Activated CD4-positive, alpha-beta T cell treated with anti-CD3 and anti-CD28 coated beads for 1 hour (primary cell): ENCODE data around the gene ATG7.
"Not testable (repeated sequence)": the region's sequence is repeated elsewhere in the genome, so short reads cannot be mapped to it uniquely, and the experiment has no call there.

Experiments
- DNase-seq: peaks from one replicate; pipeline ENCODE4 v3.0.0-alpha.2; 2020

The ATG7 gene

DNA sequence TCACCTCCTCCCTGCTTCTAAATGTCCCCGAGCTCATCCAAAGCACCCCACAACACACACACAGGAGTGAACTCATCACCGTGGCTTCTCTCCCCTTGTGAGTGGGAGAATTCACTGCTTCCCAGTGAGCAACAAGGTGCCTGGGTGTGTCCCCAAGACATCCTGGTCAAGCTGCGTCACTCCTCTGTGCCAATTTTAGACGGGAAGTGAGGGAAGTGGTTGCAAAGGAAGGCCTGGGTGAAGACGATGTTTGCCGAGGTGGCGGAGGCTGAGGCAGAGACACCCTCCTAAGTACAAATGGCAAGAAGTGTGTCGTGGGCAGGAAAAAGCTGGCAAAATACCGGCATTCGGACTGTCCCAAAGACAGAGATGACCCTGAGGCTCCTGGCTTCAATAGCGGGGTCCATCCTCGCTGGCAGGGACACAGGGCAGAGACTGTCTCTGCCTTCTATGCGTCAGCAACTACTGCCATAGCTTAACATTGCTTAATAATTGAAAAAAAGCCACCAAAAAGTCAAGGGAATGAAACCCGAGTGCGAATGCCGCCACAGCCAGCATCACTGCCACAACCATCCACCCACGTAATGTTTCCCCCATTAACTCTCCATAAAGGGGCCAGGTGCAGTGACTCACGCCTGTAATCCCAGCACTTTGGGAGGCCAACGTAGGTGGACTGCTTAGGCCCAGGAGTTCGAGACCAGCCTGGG is 298.7 kb downstream of the ATG7 start:
- DNase-seq = no peak

DNA sequence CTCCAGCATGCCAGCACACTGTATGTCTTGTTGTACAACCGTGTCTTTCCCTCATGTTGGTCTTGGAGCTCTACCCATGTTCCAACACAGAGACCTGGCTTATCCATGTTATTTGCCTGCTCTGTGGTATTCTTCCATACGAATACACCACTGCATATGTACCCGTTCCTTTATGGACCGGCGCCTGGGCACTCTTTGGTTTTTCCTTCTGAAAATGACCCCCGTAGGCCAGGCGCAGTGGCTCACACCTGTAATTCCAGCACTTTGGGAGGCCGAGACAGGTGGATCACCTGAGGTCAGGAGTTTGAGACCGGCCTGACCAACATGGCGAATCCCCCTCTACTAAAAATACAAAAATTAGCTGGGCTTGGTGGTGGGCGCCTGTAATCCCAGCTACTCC is 300.5 kb downstream of the ATG7 start:
- DNase-seq = not testable (repeated sequence)

DNA sequence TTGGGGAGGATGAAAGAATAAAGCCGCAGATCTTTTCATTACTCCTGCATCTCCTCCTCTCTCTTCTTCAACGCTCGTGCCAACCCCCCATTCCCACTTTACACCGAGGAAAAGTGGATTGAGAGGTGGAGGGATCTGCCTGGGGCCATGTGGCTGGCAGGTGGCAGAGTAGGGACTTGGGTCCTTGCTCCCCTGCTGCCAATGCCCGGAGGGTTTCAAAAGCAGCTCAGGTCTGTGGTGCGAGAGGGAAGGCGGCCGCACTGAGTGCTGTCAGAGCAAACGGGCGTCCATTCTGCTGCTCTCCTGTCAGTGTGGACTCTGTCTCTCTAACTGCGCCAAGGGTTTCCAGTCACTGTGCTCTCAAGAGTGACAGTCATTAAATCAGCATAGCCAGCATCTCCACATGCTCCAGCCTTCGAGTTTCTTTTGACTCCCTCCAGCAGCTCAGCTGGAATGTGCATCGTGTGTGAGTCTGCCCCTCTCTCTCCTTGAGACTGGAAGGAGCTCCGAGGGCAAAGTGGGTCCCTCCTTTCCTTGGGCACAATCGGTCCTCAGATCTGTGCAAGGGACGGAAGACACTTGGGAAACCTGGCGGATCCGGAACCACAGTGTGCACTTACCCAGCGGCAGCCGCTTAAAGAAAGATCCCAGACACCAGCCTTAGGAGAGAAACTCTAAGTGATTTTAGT is 302.9 kb downstream of the ATG7 start:
- no peak for DNase-seq

DNA sequence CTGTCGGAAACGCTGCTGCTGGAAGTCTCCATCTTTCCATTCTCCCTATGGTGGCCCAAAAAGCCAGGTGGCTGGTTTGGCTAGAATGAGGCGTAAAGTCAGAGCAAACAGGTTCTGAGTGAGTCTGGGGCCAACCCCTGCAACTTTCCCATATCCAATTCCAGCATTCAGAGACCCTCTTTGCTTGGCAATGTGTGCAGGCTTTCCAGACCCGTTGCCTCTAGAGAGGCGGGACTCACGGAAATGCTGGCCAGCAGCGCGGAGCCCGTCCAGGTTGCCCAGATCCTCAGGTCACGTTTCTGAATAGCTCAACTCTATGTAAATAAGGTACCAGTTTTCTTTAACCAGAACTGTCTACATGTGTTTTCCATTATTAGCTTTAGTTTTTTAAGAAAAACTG is 303.5 kb downstream of the ATG7 start:
- DNase-seq = no peak

DNA sequence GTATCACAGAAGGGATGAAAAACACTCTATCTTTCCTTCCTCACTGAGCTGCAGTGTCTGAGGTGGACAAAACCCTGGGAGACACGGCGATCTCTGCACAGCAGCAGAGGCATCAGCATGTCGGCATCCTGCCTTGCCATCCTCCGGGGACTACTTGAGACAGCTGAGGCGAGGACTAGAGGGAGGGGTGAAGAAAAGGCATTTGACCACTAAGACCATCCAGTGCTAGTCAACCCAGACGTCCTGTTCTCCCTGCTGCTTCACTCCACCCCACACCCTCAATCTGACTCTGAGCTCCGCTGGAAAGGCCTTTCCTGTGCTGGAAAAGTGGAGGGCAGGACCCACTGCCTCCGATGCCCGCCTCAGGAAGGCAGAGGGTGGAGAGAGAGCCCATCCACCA is 304.3 kb downstream of the ATG7 start:
- no peak for DNase-seq

DNA sequence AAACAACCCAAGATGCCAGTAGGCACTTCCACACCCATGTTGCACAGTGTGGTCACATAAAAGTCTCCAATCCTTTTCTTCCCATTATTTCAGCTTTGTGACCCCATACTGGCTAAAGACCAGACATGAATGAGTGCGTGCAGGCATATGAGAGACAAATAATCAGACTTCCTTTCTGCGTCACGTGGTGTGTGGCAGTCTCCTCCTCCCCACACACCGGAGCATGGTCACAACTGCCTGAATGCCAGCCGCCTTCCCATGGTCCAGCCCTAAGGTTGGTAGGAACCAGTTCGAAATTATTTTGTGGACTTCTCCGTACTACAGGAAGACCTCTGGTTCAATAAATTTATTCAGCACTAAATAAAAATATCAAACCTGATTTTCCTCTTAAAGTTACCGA is 306.0 kb downstream of the ATG7 start:
- no peak for DNase-seq

DNA sequence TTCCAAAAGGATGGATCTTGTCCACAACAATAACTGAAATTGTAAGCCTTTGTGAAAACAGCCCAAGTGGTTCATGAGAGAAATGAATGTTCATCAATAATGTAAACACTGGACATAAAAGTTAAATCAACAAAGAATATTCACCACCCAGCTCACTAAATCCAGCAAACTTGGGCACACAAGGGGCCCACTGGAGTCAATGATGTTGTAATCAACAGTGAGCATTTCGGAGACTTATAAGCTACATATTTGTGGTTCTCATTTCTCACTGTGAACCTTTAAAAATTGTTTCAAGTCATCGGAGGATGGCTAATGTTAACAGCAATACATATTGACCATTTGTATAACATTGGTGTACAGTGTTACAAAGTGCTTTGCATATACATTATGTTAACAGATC is 308.4 kb downstream of the ATG7 start:
- no peak for DNase-seq

DNA sequence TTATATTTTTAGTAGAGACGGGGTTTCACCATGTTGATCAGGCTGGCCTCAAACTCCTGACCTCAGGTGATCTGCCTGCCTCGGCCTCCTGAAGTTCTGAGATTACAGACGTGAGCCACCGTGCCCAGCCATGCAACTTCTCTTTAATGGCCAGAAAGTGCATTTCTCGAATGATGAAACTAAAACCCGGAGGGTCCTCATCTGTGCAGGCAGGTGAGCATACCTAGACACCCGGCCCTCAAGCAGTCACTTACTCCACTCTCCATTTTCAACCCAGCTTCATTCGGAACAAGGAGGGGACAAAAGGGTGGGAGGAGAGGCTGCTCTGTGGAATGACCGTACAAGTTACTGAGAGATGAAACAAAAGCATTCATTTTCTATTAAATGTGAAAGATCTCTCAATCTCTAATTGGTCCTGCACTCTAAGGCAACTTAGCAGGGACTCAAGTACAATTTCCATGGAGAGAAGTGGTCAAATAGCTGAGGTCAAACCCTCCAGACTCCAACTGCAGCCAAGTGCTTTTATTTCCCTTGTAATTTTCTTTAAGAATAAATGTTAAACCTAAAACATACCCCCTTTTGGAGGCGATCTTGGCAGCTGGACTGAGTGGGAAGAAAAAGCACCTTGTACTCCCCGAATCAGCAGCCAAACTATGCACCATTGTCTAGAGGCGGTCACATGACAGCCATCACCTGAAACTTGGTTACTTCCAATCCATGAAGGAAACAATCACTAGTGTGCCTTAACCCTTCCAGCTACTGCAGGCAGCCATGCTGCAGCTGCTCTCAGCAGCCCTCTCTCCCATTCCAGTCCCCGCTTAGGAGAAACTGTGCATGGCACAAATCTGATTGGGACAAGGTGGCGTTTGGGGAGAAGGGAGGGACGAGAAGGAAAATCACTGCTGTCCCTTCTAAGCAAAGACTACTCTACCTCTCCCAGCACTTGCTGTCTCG is 309.3 kb downstream of the ATG7 start:
- DNase-seq = no peak

DNA sequence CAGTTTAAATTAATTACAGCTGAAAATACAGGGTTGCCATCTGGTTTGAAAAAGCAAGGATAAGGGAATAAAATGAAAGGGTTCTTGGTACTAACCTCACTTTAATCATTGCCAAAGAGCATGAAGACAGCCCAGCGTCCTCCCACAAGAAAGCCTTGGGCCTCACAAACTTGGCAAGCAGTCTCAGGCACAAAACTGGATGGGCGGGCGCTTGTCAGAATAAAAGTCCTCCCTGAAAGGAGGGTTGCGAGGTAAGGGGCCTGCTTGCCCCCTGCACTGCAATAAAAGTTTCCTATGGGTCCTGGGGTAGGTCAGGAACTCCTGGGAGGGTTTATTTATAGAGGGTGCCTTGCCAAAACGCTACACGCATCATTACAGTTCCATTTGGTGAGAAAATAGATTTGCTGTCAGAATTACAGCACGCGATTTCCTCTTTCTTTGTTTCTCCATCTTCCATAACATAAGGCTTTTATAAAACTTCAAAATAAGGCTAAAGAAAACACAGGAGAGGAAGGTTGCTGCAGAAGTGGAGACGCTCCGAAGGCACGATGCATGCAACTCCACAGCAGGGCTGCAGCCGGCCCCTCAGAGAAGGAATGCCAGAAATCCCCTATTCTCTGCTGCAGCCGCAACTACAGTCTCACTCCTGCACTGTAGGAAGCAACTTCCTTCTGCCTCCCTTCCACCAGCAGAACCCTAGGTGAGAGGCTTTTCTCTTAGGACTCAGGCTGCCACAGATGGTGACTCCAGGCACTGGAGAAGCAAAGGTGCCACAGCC is 310.2 kb downstream of the ATG7 start:
- DNase-seq = no peak

DNA sequence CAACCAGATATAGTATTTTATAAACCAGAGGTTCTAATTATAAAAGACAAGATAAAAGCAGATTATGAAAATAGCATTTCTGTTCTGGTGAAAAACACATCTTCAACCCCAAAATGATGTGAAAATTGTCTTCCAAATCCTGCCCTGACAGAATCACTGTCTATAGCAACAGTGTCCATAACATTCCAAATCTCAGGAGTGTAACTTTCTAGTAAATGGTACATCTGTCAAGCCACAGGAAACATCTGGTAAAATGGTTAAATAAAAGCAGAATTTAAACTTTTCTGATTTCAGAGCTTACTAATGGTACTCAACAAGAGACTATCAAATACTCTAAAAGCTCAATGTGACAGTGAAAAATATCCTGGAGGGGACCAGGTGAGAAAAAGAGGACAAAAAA is 311.0 kb downstream of the ATG7 start:
- DNase-seq = no peak

DNA sequence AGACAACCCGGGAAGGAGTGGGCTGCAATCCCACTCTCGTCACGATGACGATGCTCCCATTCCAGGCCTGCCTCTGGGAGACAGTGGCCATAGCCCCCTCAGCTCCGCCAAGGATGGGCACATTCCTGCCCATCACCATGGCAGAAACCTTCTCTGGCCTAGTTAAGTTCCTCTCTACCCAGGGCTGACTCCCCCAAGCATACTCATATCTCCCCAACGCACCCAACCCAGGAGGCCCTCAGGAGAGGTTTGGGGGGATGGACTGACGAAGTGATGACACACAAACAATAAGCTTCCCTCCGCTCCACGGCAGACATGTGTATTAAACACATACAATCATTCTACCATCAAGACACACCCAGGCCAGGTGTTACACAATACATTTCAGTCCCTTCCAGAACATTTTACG is 311.4 kb downstream of the ATG7 start:
- DNase-seq = no peak

DNA sequence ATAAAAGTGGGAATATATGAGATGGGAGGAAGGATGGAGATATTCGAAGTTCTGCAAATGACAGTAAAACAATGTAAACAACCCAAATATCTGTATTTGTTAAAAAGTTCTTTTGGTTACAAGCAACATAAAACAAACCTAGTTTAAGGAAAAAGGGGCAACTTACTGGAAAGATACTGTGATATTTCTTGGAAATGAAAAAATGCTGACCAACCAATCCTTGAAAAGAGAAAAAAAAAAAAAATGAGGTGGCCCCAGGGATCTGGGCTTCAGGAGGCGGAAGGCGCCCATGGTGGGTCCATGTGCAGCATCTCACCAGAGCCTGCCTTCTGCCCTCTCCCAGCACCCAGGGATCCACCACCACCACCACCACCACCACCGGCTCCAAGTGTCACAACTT is 312.4 kb downstream of the ATG7 start:
- no peak for DNase-seq

DNA sequence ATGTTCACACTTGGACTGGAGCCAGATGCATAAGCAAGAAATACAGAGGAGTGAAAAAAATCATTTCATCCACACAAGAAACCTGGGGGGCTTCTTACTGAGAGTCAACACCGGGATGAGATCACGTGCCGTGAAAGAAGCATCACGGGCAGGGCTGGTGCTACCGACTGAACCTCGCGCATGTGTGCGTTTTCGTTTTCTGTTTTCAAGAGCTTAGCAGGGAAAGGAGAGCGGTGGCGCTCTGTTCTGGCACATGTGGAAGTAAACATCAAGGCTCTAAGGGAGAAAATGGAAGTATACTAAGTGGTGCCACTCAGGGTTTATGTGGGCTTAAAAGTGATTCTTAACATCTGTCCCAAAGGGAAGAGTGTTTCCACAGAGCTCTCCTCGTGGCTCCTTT is 315.6 kb downstream of the ATG7 start:
- no peak for DNase-seq

DNA sequence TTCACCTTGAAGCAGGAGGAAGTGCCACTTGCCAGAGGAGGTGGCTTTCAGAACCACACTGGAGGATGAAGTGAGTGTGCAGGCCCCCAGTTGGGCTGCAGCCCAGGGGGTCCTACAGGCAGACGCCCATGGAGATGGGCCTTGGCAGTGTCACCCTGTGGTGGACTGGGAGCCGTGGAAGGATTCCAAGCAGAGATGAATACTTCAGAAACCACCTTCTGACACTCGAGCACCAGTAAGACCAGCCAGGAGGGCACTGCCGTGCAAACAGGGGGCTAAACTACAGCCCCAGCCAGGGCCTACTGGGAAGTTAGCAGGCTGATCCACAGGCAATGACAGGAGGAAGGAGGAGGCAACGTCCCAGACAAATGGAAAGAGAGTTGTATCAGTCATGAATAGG is 316.1 kb downstream of the ATG7 start:
- DNase-seq = no peak

DNA sequence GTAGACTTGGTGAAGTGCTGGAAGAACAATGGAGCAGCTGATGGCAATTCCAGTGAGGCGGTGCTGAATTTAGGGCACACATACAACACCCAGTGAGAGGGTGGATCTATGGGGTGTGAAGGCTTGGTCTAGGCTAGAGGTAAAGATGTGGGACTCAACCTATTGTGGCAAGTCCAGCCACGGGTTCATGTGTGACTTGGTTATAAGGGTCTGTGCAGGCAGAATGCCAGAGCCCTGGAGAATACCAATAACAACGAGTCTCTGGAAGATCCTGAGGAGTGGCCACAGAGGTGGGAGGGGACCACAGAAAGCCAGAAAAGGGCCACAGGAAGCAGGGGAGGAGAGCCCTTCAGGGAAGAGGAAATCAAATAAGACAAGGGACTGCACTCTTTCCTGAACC is 316.6 kb downstream of the ATG7 start:
- DNase-seq = no peak

DNA sequence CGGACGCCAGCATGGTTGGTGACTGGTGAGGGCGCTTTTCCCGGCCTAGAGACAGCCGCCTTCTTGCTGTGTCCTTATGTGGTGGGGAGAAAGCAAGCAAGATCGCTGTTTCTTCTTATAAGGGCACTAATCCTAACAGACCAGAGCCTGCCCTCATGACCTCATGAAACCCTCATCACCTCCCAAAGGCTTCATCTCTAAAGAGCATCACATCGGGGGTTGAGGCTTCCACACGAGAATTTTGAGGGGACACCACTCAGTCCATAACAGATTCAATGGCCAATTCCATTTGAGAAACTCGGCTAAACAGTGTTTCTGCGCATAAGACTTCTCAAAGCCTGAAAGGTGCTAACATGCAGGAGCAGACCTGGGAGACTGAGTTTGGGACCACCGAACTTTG is 317.5 kb downstream of the ATG7 start:
- no peak for DNase-seq

DNA sequence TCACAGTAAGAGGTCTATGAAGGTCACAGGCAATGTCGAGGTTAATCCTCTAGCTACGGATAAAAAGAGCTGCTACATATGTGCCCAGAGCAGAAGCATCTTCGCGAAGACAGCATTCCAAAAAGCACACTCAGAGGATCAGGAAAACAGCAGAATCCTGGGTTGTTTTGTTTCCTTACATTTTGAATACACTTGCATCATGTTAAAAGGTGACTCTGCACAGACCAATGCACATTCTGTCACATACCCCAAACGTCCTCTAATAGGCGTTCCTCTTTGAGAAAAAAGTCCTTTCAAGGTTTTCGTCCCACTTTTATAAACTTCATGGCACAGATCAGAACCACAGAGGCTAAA is 318.8 kb downstream of the ATG7 start:
- DNase-seq = no peak

DNA sequence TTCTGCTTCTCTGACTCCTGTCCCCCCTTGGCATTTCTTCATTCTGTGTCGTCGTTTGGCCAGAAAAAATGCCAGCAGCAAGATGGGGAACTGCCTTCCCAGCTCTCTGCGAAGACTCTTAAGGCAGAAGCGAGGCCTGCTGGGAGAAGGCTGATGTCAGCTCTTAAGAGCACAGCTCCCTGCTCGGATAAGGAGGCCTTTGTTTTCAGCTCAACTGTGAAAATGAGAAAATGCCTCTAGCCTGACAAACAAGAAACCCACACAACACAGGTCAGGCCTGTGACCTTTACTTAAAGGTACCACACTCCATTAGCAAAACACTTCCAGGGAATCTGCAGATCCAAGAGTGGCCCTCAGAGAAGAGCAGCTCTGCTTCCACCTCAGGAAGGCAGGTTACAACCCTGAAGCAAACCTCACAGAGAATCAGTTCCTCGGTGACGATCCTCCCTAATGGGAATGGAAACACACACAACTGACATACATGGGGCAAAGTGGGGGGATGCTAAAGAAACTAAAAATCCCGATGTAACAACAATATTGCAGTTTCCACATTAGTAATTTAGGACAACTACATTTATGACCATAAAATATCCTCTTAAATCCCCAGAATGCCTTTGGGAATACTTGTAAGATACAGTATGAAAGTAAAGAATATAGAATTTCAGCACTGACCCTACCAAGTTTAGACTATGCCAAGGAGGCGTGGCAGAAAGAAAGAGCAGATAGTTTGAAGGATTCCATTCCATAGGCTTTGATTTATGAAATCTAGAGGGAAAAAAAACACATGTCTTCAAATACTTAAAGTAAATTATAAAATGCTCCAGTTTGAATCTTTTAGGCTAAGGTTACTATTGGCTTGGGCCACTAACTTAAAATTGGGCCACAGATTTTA is 319.4 kb downstream of the ATG7 start:
- DNase-seq = no peak

DNA sequence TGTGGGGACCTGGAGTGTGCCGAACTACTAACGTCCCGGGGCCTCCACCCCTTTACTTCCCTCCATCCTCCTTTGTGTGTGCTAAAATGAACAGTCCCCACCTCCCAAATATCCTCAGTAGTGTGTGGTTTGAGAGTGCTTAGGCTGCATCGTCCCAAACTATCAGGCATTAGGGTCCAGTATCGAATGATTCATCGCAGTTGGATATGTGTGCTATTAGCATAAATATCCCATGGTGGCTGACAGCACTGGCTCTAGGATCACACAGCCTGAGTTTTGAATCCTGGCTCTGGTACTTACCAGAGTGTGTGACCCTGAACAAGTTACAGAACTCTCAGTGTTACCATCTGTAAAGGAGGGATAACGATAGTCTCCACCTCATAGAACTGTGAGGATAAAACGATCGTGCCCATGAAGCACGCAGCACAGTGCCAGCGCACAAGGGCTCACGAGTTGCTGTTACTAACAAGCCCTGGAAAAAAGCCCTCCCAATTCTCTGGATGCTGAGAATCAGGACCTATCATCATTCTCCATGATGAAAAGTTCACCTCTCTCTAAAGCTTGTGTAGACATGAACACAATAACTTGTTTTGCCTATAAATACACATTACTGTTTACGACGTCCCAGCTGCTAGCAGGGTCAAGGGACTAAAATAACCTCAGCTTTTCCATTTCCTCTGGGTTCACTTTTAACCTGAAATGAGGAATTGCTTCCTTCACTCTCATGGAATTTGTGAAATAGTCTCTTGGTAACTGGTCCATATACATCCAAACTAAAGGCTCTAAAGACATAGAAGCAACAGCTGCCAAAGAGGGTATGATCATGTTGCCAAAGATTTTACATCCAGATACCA is 320.5 kb downstream of the ATG7 start:
- DNase-seq = no peak

DNA sequence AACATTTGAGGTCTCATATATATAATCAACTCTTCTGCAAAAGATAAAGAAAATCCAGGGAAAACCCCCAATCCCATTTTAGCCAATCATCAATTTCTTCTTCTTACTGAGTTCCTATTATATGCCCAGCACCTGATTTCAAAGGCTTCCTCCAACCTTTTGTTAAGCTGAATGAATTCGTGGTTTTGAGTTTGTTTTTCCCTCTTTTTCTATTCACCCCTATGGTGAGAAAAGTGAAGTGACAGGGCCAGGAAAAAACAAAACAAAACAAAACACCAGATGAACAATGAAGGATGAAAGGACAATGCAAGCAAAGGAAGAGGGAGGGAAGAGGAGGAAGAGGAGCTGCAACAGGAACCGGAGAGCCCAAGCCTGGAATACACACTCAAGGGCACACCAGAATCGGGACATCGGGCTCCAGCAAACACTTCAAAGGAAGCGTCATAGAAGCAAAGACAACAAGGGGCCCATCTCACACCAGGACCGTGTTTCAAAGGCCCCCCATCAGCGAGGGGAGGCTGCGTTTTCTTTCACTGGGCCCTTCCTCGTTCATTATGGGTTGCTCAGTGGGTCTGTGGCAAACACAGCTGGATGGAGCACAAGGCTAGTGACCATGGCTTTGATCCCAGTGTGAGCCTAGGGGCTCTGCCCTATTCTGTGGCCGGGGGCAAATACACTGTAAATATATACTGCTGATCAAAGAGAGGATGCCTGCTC is 321.3 kb downstream of the ATG7 start:
- DNase-seq = no peak
